PC-3 (cell line): Measurements from ENCODE around the gene SNX20.

ENCODE experiments used
- CTCF ChIP-seq: fragments of 300-600 bp; sonication (generic); conservative IDR thresholded peaks from 2 replicates; pipeline ENCODE4 v1.5.1; 2017; ENCODE audit warnings: antibody characterized with exemption, low read depth, mild to moderate bottlenecking, low read length
- EZH2 ChIP-seq: fragments of 300-600 bp; sonication (generic); IDR thresholded peaks from one replicate; pipeline ENCODE4 v1.6.1; 2017; ENCODE audit warnings: antibody characterized with exemption, mild to moderate bottlenecking, low read length; ENCODE audit not compliant: unreplicated experiment
- EZH2phosphoT487 ChIP-seq: fragments of 300-600 bp; sonication (generic); IDR thresholded peaks from 2 replicates; pipeline ENCODE4 v1.6.1; 2018; ENCODE audit warnings: mild to moderate bottlenecking, antibody characterized with exemption, low read length, borderline replicate concordance

GRCh38 chr16:50669741-50670140 is 11.4 kb downstream of the SNX20 start:
- TF ChIP-seq CTCF = no peak
- TF ChIP-seq EZH2 = no peak
- no peak for TF ChIP-seq EZH2phosphoT487
